NCI-H146 treated with DMSO at 0.1 percent for 48 hours (cell line): ENCODE measurements around the gene CRACR2A.

ENCODE experiments used
- DNase-seq: peaks from one replicate; lab custom pipeline; 2025; ENCODE audit not compliant: unreplicated experiment; lab: John Stamatoyannopoulos, UW

CRACR2A gene

GRCh38 chr12:3752741-3753486 lies at the start of gene CRACR2A:
TSS of gene CRACR2A (minus strand) at chr12:3753109. CDS start at chr12:3696999, 56,110 bp downstream.
- peak; percentile 66 for DNase-seq

DNA sequence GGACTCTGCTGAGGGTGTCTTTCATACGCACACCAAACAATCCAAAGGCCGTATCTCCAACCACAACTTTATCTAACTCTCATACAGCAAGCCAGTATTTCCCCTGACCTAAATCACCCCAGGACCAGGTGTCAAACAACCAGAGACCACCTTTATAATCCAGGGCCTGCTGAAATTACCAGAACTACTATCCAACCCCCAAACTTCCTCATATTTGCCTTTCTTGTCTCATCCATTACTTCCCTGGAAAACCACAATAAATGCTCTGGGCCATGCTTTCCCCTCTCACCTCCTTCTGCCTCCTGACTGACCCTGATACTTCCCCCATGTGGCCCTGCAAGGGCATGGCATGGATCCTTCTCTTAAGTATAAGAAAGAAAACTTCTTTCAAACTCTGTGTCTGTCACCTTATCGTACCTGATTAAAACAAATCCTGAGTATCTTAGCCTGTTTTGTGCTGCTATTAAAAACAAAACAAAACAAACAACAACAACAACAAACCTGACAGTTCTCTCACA lies 44.7 kb upstream of the CRACR2A start:
- no peak for DNase-seq

GRCh38 chr12:3795492-3796133 lies 42.7 kb upstream of the CRACR2A start:
- peak; percentile 83 for DNase-seq

DNA sequence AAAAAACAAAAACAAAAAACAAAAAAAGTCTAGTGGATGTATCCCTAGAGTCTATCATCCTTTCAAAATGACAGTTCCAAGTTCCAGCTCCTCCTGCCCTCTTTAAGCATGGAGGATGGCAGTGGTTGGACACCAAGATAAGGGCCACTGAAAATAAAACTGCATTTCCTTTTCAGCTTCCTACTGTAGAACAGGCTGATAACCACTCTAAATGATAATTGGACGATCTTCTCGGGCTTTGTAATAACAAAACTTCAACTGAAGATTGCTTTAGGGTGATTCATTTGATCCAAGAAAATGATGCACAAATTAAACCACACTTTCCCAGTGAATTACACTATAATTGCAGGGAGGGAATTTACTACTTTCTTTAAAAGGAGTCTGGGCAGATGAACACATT lies 42.2 kb upstream of the CRACR2A start:
- peak; percentile 46 for DNase-seq

- no peak for DNase-seq
These were observed 39.8 kb upstream of the CRACR2A start for GRCh38 chr12:3792623-3793288.

- no peak for DNase-seq
These were observed 38.5 kb upstream of the CRACR2A start for GRCh38 chr12:3791256-3791874.

GRCh38 chr12:3790642-3791041 lies 37.7 kb upstream of the CRACR2A start:
- DNase-seq, result no peak

GRCh38 chr12:3789838-3790237 lies 36.9 kb upstream of the CRACR2A start:
- DNase-seq, result no peak

DNA sequence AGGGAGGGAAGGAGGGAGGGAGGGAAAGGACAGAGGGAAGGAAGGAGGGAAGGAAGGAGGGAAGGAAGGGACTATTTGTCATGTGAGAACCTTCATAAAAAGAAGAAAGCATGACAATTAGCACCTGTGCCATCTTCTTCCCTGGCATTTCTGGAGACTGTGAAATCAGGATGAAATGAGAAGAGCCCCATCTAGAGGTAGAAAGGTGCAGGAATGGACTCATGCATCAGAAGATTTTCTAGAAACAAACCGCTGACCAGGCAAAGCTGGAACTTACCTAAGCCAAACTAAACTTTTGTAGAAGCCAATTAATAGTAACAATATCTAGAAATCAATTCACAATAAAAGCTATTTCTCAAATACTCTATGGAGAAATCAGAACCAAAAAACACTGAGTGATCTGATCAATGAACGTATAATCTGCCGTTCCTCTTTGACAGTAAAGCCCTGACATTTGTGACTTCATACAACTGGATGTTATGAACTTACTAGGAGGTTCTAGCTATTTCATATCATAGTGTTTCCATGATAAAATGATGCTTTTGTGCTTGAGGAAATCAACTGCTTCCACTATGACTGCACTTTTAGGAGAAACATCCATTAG lies 24.4 kb upstream of the CRACR2A start:
- peak; percentile 59 for DNase-seq

DNA sequence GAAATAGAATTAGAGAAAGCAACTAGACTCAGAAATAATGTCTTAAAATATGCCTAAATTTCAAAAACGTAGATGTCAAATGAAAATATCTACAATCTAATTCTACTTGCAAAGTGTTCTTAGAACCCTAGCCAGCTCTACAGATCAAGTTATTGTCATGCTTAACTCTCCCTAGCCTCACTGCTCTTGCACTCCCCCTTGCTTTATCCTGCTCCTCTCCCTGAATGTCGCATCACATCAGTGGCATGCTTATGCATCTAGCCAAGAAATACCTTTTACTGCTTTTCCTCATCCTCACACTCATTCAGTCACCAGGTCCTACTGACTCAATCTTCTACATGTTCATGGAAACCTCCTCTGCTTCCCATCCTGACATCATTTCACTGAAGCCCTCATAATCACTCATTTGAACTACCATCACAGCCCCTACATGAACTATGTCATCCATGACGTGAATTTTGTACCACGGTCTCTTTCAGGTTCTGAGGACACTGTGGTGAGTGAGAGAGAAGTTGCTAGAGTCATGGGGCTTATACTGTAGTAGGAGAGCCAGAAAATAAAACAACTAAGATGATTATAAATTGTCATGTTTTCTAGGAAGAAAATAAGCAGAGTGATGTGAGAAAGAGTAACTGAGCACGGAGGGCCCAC lies 22.6 kb upstream of the CRACR2A start:
- no peak for DNase-seq

- DNase-seq, result no peak
These were observed 19.5 kb upstream of the CRACR2A start for GRCh38 chr12:3772380-3772779.

DNA sequence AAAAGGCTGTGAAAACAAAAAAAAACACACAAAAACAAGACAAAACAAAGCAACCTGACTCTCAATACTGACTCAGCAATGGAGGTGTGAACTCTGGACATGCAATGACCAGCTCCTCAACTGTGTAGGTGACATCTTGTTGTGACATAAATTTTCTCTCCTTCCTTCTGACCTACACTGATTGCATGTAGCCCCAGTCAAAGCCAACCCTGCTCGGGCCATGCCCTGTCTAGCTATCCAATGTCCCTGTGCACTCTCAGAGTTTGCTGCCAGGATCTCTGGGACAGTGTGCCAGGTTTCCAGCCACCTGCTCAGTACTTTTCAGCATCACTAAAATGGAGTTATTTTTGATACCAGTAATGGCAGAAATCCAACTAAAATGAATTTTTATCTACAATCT lies 18.9 kb upstream of the CRACR2A start:
- DNase-seq, result no peak

GRCh38 chr12:3770891-3771290 lies 18.0 kb upstream of the CRACR2A start:
- DNase-seq, result no peak

DNA sequence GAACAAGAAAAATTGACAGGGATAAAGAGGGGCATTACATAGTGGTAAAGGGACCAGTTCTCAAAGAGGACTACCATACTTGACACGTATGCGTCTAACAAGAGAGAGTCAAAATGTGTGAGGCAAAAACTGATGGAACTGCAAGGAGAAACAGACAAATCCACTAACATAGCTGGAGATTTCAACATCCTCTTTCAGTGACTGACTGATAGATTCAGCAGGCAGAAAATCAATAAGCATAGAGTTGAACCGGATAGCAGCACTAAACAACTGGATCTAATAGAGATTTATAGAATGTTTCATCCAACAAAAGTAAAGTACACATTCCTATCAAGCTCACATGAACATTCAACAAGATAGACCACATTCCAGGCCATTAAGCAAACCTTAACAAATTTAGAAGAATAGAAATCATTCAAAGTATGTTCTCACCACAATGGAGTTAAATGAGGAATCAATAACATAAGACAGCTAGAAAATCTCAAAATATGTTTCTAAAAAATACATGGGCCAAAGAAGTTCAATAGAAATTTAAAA lies 16.1 kb upstream of the CRACR2A start:
- no peak for DNase-seq

DNA sequence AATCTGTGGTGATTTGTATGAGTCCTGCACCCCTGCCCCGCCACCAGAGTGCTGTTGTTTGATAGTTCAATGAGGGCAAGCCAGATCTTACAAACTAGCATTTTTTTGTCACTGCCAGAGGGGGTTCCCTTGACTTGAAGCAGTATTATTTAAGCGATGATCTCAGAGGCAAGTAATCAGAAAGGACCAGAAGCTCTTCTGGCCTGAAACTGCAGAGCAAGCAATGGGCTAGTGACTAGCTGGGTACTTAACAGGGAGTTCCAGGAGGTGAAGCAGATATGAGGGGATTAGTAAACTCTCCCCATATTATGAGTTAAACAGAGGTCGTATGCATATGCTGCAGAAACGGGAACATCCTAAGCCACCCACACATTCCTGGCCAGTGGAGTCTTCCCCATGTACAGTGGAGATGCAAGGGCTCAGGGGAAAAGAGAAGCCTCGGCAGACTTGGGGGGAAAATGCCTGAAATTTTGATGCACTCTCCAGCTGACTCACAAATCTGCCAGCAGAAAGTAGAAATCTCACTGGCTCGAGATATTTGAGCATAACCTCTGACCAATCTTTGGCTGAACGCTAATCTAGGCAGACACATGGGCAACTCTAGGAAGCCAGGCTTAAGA lies 8.3 kb upstream of the CRACR2A start:
- no peak for DNase-seq

GRCh38 chr12:3759878-3760277 lies 7.0 kb upstream of the CRACR2A start:
- DNase-seq, result no peak

DNA sequence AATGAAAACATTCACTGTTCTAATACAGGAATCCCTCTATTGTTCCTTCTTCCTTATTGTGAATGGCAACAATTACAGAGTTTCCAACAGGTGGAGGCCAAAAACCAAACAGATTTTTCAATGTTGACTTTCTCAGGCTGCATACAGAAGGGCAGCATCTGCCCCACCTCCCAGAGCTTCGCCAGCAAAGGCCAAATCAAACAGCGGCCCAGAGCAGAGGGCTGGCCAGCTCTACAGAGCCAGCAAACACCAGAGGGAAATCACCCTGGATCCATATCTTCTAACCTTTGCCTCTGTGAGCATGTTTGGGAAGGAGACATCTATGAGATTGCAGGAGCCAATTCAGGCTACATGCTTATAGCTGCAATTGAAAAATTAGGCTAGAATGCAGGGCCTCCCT lies 4.4 kb upstream of the CRACR2A start:
- DNase-seq, result peak; percentile 48

DNA sequence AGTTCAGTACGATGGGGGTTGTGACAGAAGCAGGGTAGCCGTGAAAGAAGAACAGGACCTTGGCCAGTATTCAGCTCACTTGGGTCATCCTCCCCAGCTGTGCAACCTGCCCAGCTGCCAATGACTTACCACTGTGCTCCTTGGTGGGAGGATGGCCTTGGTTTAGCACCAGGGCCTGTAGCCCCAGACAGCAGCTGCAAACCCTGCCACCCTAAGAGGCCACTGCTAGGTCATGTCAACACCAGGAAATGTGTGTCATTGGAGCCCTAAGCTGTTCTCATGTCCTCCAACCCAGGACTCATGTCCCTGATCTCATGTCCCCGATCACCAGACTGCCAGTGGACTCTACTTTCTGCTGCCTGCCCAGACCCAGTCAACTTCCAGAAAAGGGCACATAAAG lies 3.0 kb upstream of the CRACR2A start:
- no peak for DNase-seq

DNA sequence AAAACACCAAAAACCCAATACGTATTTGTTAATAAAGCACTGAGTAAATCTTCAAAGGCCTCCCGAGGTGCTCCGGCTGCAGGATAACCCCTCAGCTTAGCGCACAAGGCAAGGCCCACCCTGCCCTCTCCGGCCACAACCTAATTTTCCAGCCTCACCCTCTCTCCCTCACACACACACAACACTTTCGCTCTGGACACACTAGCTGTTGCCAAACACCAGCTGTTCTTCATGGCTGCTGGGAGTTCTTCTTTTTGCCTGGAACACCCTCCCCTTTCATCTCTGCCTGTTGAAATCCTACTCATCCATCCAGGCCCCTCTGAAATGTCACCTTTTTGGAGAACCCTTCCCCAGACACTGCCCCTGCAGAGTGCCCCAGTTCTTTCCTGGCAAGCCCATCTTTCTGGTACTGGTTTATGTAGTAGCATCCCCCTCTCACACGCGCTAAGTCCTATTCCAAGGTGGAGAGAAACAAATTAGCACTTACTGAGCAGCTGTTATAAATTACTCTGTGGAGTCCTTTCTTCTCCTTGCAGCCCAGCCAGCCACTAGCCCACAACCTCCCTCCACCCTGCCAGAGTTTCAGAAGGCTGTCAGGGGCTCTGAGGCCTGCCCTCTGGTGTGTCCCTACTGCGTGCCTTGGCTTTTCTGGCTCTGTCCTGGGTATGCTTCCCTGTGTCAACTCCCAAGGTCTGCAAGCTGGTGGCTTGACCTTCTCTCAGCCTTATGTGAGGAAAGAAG lies 805 bp upstream of the CRACR2A start:
- no peak for DNase-seq
